ENCODE data around the gene CER1. TPM values are rescaled to one million over a fixed set of nuclear protein-coding genes. Genes with fewer than 3 reads are reported as not detected.

CER1 gene
- total and polyA plus RNA-seq, 10 of the 15 experiments (the other 5 are each of a cell fraction or from before 2014, with no cell fraction given): not detected

GRCh38 chr9:14723301-14723700 lies 768 bp upstream of the CER1 start (continued):
- TF ChIP-seq EZH2 (IDR thresholded peaks at IDR 0.05; ENCODE audit: borderline replicate concordance, control insufficient read depth, low read depth, low read length) (no peak), SP1 (IDR thresholded peaks at IDR 0.05; ENCODE audit: low read depth, low read length) (no peak), TCF3 (IDR thresholded peaks at IDR 0.05; ENCODE audit: borderline replicate concordance, insufficient read depth, low read depth, low read length) (no peak)

- FAIRE-seq: no peak
- no peak for ATAC-seq
- H3K9ac ChIP-seq (ENCODE audit: control insufficient read depth, insufficient read depth, low read length): no peak overlapping the region
- RAD21 ChIA-PET (ENCODE audit: unreplicated experiment): no interaction called here
- H3K4me1 ChIP-seq (ENCODE audit: control insufficient read depth, insufficient read depth, low read length): no peaks in the 10 kb centered on the region
- H3K27ac ChIP-seq (ENCODE audit: control insufficient read depth, insufficient read depth): no peak overlapping the region
- intact Hi-C loops (cut with micrococcal nuclease; ENCODE audit: unreplicated experiment) (no loop called here), in situ Hi-C loops (cut with MboI) (no loop called here)
- WGBS (ENCODE audit: insufficient coverage, insufficient replicate concordance, low lambda C conversion rate, missing lambda C conversion rate): 28% methylated on average over 8 of the region's 8 CpGs
- DNase-seq (ENCODE audit: low read depth, low spot score): no peak
- SMC1A ChIA-PET (ENCODE audit: uncharacterized antibody, unreplicated experiment): no interaction called here
- H2AFZ ChIP-seq (ENCODE audit: control insufficient read depth, low read depth, low read length): no peak overlapping the region
- no peaks in the 10 kb centered on the region for H3K9me3 ChIP-seq (replicated peaks; ENCODE audit: control insufficient read depth, insufficient read depth, low read length)
- no peaks in the 10 kb centered on the region for H3K36me3 ChIP-seq (ENCODE audit: control insufficient read depth in 2 of 2, insufficient read depth in 2 of 2, low read length in 1 of 2)
- no peak for TF ChIP-seq DPF2 (IDR thresholded peaks at IDR 0.05)
- CTCF ChIA-PET: no interaction called here
- H3K4me3 ChIP-seq: no peak overlapping the region
- BruUV-seq (replicated peaks): no TSS peak
- no peaks in the 10 kb centered on the region for H3K79me2 ChIP-seq (ENCODE audit: control insufficient read depth, insufficient read depth, low read length)
- POLR2A ChIA-PET: no interaction called here
- no peaks in the 10 kb centered on the region for H4K20me1 ChIP-seq (ENCODE audit: control insufficient read depth, insufficient read depth)
- H3K27me3 ChIP-seq (replicated peaks in 1 of 2; ENCODE audit: control insufficient read depth in 2 of 2, insufficient read depth in 2 of 2, low read length in 1 of 2): no peaks in the 10 kb centered on the region; a peak in 1 of 4 replicates
- no peak overlapping the region for H3K4me2 ChIP-seq (ENCODE audit: control insufficient read depth, insufficient read depth)
Measured at GRCh38 chr9:14719231-14719923, 3.2 kb downstream of the CER1 start.

DNA sequence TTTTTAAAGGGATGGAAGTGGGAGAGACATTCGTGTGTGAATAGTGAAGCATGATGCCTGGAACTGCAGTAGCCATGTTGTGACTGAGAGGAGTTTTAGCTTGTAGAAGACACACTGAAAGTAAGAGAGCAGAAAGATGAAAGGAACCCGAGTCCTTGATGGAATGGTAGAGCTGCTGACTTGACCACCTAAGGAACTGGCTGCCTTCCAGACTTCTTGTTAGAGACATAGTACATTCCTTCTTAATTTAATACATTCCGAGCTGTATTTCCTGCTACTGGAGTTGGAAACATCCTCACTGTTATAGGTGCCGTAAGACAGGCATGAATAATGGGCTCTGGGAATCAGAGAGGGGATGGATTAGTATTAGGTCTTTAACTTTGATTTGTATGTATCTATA lies 7.4 kb downstream of the CER1 start:
- ChIA-PET CTCF (no interaction called here), POLR2A (no interaction called here)
- FAIRE-seq: peak; percentile 47
- no peak for TF ChIP-seq CBX3 (IDR thresholded peaks at IDR 0.05; ENCODE audit: borderline replicate concordance, low read depth)
- TF ChIP-seq POLR2AphosphoS5 (IDR thresholded peaks at IDR 0.05; ENCODE audit: low read length): no peak
- no peak for TF ChIP-seq ZNF622 (IDR thresholded peaks at IDR 0.05)
- no peak for TF ChIP-seq NFXL1 (IDR thresholded peaks at IDR 0.05; ENCODE audit: borderline replicate concordance)
- TF ChIP-seq ZBTB4 (CRISPR knock-in tag; IDR thresholded peaks at IDR 0.05): no peak

More for the DNA sequence above, 7.4 kb downstream of the CER1 start:
- 38% methylated on average over 4 of the region's 4 CpGs for WGBS (ENCODE audit: insufficient coverage, insufficient replicate concordance, low lambda C conversion rate, missing lambda C conversion rate)
- H4K20me1 ChIP-seq (ENCODE audit: control insufficient read depth, insufficient read depth): no peaks in the 10 kb centered on the region
- ATAC-seq (no peak), DNase-seq (ENCODE audit: low read depth, low spot score) (no peak)
- intact Hi-C loops (cut with micrococcal nuclease; ENCODE audit: unreplicated experiment): no loop called here
- ChIA-PET SMC1A (ENCODE audit: uncharacterized antibody, unreplicated experiment) (interaction anchor here (1.5 kb wide), 1 partner anchor 10 kb away, joined by 5 read pairs; no protein-coding TSS in a partner anchor), RAD21 (ENCODE audit: unreplicated experiment) (no interaction called here)
- no TSS peak for BruUV-seq (replicated peaks)
- in situ Hi-C loops (cut with MboI): no loop called here
- H3K79me2 ChIP-seq (ENCODE audit: control insufficient read depth, insufficient read depth, low read length): no peaks in the 10 kb centered on the region
- H3K36me3 ChIP-seq (ENCODE audit: control insufficient read depth in 2 of 2, insufficient read depth in 2 of 2, low read length in 1 of 2): no peaks in the 10 kb centered on the region
- H2AFZ ChIP-seq (ENCODE audit: control insufficient read depth, low read depth, low read length): no peak overlapping the region
- H3K27ac ChIP-seq (ENCODE audit: control insufficient read depth, insufficient read depth): no peak overlapping the region
- H3K27me3 ChIP-seq (replicated peaks in 1 of 2; ENCODE audit: control insufficient read depth in 2 of 2, insufficient read depth in 2 of 2, low read length in 1 of 2): no peaks in the 10 kb centered on the region
- H3K9ac ChIP-seq (ENCODE audit: control insufficient read depth, insufficient read depth, low read length): no peak overlapping the region
- no peak overlapping the region for H3K4me3 ChIP-seq
- peaks cover 1% of the 10 kb centered on the region; the same call in 1 of the 3 replicates for H3K9me3 ChIP-seq (replicated peaks; ENCODE audit: control insufficient read depth, insufficient read depth, low read length)
- H3K4me1 ChIP-seq (ENCODE audit: control insufficient read depth, insufficient read depth, low read length): no peaks in the 10 kb centered on the region
- no peak overlapping the region for H3K4me2 ChIP-seq (ENCODE audit: control insufficient read depth, insufficient read depth)

Data from GM12878 (cell line).